Subcutaneous adipose tissue (tissue), 4 donors: ENCODE data around the gene LFNG. TPM values are rescaled to one million over a fixed set of nuclear protein-coding genes. Genes with fewer than 3 reads are reported as not detected.

Experiments
- total RNA-seq, 4 donors: library from RNA; depleted of rRNA; stranded (reverse); fragments of >200 nt; gene quantifications; one replicate each; pipeline ENCODE4 v1.1.0, GENCODE V29; 2016
- TF ChIP-seq, protein P1 (sequence below): fragments of 450-650 bp; IDR thresholded peaks from one replicate; pipeline ENCODE4 v1.5.1; 2016; ENCODE audit warnings: low read depth, mild to moderate bottlenecking, control low read depth, antibody characterized with exemption, moderate library complexity

The LFNG gene
- total RNA-seq, 4 donors from 2014 or later = 6.8 to 21.1 (median 14.5) TPM

DNA sequence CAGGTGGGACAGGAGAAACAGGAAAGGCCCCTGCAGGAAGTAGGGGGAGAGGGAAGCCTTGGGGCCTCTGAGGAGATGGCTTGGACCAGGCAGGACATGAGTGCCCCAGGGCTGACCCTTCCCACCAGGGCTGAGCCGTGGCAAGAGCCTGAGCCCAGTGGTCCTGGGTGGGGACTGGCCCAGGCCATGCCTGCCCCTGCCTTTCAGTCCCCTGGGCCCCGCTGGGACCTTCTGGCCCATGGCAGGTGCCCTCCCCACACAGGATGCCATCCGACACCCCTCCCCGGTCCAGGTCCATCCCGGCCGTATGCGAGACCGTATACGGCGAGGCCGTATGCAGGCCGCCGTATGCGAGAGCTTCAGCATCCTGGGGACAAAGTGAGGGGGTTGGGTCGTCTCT, 45.4 kb upstream of the LFNG start:
- TF ChIP-seq, protein P1, sequence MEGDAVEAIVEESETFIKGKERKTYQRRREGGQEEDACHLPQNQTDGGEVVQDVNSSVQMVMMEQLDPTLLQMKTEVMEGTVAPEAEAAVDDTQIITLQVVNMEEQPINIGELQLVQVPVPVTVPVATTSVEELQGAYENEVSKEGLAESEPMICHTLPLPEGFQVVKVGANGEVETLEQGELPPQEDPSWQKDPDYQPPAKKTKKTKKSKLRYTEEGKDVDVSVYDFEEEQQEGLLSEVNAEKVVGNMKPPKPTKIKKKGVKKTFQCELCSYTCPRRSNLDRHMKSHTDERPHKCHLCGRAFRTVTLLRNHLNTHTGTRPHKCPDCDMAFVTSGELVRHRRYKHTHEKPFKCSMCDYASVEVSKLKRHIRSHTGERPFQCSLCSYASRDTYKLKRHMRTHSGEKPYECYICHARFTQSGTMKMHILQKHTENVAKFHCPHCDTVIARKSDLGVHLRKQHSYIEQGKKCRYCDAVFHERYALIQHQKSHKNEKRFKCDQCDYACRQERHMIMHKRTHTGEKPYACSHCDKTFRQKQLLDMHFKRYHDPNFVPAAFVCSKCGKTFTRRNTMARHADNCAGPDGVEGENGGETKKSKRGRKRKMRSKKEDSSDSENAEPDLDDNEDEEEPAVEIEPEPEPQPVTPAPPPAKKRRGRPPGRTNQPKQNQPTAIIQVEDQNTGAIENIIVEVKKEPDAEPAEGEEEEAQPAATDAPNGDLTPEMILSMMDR = no peak

DNA sequence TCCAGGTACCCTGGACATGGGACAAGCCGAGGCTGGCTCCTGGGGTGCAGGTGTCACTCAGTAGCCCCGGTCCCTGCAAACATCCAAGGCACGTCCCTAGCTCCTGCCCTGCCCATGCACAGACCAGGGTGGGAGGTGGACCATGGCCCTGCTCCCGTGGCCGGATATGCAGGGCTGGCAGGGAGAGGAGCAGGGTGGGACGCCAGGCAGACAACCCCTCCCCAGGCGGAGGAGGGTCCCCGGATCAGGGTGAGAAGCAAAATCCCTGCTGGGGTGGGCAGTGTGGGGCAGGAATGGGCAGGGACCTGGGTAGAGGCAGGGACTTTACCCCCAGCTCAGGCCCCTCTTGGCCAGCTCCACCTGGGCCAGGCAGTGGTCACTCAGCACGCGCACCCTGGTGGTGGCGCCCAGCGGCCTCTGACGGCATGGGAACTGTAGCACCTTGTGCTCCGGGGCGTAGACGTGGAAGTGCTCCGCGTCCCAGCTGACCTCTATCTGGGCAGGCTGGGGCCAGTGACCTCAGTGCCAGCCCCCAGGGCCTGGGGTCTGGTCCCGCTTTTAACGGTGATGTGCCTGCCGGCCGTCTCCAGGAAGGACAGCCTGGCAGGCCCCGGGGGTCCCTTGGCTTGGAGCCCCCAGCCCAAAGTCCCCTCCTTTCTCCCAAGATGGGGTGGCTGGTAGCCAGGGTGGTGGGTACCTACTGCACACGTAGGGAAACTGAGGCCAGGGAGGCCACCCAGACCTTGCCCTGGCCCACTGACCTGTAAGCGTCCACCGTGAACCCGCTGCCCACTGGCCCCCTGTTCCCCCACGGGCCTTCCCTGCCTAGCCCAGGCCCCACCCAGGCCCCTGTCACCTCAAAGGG, 44.5 kb upstream of the LFNG start:
- TF ChIP-seq, protein P1 = no peak

DNA sequence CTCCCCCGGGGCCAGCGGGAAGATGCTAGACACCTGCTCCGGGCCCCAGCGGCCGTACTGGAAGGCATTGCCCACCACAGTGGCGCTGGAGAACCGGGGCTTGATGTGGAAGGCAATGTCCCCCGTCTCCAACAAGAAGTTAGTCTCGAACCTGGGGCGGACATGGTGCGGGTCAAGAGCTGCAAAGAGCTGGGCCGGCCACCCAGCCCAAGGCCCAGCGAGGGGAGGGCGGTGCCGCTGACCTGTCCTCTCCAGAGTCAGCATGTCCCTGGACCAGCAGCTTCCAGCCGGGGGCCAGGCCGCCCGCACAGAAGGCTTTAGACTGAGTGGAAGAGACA, 43.9 kb upstream of the LFNG start:
- TF ChIP-seq, protein P1 = no peak

DNA sequence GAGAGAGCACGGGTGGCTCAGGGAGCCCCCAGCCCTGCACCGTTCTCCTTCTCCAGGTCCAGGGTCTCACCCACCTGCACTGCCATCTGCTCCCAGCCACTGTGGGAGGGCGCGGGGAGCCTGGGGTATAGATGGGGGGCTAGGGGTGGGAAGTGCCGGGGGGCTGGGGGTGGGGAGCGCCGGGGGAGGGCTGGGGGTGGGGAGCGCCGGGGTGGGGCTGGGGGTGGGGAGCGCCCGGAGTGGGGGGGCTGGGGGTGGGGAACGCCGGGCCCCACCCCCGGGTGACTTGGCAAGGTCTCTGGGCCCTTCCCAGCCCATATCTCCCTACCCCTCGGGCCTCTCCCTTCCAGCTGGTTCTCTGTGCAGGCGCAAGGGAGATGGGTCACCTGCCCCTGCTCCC, 43.3 kb upstream of the LFNG start, which contains the start of gene GRIFIN:
TSS of gene GRIFIN (minus strand) at position 101 of the 400 bp plus-strand sequence. CDS start at position 86, 15 bp downstream.
- TF ChIP-seq, protein P1 = no peak

DNA sequence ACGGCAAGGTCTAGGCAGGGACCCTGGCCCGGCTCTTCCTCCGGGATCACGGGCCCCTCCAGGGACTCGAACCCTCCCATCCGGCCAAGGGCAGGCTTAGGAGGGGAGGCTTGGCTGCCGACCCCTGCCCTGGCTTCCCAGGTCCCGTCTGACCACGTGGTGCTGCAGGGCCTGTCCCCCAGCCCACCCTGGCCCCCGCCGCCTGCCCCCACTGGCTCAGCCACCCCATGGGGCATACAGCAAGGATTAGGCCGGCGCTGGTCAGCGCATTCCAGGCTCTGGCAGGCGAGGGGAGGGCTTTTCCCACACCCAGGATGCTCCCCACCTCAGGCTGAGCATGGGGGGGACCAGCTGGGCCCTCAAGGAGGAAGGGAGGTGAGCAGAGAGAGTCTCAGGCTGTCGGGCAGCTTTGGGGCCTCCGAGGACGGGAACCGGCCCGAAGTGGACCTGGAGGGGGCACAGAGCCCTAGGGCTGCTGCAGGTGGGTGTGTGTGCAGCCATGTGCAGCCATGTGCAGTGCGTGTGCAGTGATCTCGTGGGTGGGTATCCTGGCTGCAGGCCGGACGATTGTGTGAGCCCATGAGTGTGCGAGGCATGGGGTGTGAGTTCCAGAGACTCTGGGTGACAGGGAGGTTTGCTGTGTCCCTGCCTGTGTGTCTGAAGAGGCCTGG, 42.7 kb upstream of the LFNG start:
- TF ChIP-seq, protein P1 = no peak

DNA sequence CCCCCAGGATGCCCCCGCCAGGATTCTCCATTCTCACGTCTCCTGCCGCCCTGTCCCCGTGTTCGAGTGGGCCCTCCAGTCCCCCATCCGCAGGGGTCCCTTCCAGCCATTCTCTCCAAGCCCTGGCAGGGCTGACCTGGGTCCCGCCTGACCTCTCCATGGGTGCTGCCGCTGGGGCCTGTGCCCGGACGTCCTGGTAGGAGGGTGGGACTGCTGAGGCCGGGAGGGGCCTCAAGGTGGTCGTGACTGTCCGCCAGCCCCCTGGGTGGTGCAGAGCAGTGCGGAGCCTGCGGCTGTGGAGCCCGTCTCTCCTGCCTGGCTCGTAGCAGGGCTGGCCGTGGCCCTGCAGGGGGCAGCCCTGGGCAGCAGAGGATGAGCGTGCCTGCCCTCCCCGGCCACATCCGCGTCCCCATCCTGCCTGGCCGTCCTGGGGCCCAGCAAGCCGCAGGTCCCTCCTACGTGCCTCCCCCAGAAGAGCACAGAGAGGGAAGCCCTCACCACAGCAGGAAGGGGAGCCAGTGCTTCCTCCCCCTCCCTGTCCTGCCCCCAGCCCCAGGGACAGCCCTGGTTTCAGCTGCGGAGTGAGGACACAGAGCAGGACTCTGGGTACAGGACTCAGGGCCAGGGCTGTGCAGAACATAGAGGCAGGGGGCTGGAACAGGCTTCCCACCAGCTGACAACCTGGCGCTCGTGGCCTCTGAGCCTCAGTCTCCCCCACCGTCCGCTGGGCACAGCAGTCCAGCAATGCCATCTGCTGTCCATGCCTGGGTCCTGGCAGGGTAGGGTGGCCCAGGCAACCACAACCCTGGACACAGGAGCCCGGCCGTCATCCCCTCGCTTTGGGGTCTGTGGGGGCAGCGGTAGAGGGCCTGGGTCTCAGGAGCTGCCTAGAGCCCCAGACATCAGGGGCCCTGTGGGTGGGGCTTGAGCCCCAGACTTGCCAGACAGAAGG, 41.9 kb upstream of the LFNG start:
- TF ChIP-seq, protein P1 = no peak
